Measurements from ENCODE around the gene YRDC.

DNA sequence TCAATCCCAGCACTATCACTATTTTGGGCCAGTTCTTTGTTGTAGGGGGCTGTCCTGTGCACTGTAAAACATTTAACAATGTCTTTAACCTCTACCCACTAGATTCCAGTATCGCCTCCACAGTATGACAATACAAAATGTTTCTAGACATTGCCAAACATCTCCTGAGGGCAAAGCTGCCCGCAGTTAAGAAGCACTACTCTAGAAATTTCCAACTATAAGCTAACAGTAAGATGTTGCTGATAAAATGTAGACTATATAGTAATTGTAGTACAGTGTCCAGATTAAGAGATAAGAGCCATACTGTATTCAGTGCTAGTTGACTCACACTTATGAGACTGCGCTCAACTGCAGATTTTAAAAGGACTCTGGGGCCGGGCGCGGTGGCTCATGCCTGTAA, 46.4 kb upstream of the YRDC start:
- TF ChIP-seq, protein P1, sequence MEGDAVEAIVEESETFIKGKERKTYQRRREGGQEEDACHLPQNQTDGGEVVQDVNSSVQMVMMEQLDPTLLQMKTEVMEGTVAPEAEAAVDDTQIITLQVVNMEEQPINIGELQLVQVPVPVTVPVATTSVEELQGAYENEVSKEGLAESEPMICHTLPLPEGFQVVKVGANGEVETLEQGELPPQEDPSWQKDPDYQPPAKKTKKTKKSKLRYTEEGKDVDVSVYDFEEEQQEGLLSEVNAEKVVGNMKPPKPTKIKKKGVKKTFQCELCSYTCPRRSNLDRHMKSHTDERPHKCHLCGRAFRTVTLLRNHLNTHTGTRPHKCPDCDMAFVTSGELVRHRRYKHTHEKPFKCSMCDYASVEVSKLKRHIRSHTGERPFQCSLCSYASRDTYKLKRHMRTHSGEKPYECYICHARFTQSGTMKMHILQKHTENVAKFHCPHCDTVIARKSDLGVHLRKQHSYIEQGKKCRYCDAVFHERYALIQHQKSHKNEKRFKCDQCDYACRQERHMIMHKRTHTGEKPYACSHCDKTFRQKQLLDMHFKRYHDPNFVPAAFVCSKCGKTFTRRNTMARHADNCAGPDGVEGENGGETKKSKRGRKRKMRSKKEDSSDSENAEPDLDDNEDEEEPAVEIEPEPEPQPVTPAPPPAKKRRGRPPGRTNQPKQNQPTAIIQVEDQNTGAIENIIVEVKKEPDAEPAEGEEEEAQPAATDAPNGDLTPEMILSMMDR (IDR thresholded peaks at IDR 0.05; ENCODE audit: poor library complexity, severe bottlenecking), result no peak
- TF ChIP-seq TAF1 (IDR thresholded peaks at IDR 0.05; ENCODE audit: low read depth) (no peak), SMC3 (conservative IDR thresholded peaks at IDR 0.05; ENCODE audit: poor library complexity) (no peak)

Measured in neural cell (in vitro differentiated cells).